Measurements from ENCODE around the gene INPP5D. TPM values are rescaled to one million over a fixed set of nuclear protein-coding genes. Genes with fewer than 3 reads are reported as not detected.

Gene INPP5D
- total RNA-seq, 1 donor from 2014 or later, result 0.28 TPM

GRCh38 chr2:233124421-233125080, 64.4 kb downstream of the INPP5D start:
- Mint-ChIP-seq H3K27ac (ENCODE audit: unreplicated experiment) (no peak overlapping the region), H3K36me3 (ENCODE audit: low read depth) (no peaks in the 10 kb centered on the region), H3K27me3 (ENCODE audit: low read depth) (peaks cover 4% of the 10 kb centered on the region), H3K4me1 (no peaks in the 10 kb centered on the region), H3K4me3 (no peak overlapping the region), H3K9me3 (no peaks in the 10 kb centered on the region)
- no peak for TF ChIP-seq CTCF (conservative IDR thresholded peaks at IDR 0.05)
- DNase-seq (ENCODE audit: low read depth, low spot score), result no peak

- Mint-ChIP-seq H3K9me3 (no peaks in the 10 kb centered on the region), H3K36me3 (ENCODE audit: low read depth) (no peaks in the 10 kb centered on the region), H3K4me3 (no peak overlapping the region), H3K27me3 (ENCODE audit: low read depth) (peaks cover 9% of the 10 kb centered on the region), H3K4me1 (no peaks in the 10 kb centered on the region), H3K27ac (ENCODE audit: unreplicated experiment) (no peak overlapping the region)
- no peak for TF ChIP-seq CTCF (conservative IDR thresholded peaks at IDR 0.05)
- DNase-seq (ENCODE audit: low read depth, low spot score), result no peak
Measured at GRCh38 chr2:233125455-233126065, 65.4 kb downstream of the INPP5D start.

DNA sequence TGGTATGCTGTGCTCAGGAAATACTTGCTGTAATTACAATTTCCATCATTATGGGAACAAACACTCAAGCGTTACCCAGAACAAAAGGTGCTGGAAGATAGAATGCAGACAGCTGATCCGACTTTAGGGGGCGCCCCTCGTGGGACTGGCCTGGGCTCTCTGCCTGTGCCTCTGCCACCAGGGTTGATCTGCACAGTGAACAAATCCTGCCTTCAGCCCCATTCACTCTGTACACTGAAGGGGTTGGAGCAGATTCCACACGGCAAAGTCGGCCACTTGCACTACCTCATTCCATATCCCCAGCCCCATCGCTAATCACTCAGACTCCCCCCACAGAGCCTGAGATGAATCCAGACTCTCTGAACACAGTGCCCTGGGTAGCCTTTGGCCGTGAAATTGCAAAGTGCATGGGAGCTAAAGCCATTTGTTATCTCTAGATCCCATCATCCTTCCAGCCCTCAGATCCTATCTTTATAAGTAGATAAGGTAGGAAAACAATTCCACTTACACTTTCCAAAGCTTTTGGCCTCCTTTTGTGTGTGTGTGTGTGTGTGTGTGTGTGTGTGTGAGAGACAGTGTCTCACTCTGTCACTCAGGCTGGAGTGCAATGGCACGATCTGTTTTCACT, 69.3 kb downstream of the INPP5D start:
- no peaks in the 10 kb centered on the region for H3K4me1 Mint-ChIP-seq
- H3K9me3 Mint-ChIP-seq, result no peaks in the 10 kb centered on the region
- DNase-seq (ENCODE audit: low read depth, low spot score), result peak; percentile 22
- TF ChIP-seq CTCF (conservative IDR thresholded peaks at IDR 0.05), result peak; percentile 47
- no peak overlapping the region for H3K4me3 Mint-ChIP-seq
- no peak overlapping the region for H3K27ac Mint-ChIP-seq (ENCODE audit: unreplicated experiment)
- peaks cover 25% of the 10 kb centered on the region for H3K27me3 Mint-ChIP-seq (ENCODE audit: low read depth)
- no peaks in the 10 kb centered on the region for H3K36me3 Mint-ChIP-seq (ENCODE audit: low read depth)

- no peak overlapping the region for H3K27ac Mint-ChIP-seq (ENCODE audit: unreplicated experiment)
- H3K36me3 Mint-ChIP-seq (ENCODE audit: low read depth), result no peaks in the 10 kb centered on the region
Measured at GRCh38 chr2:233130024-233130423, 69.9 kb downstream of the INPP5D start.

GRCh38 chr2:233130481-233131020, 70.4 kb downstream of the INPP5D start:
- Mint-ChIP-seq H3K4me3 (no peak overlapping the region), H3K4me1 (no peaks in the 10 kb centered on the region), H3K27me3 (ENCODE audit: low read depth) (peaks cover 25% of the 10 kb centered on the region), H3K27ac (ENCODE audit: unreplicated experiment) (peak overlapping the region; percentile 23), H3K36me3 (ENCODE audit: low read depth) (no peaks in the 10 kb centered on the region), H3K9me3 (no peaks in the 10 kb centered on the region)
- DNase-seq (ENCODE audit: low read depth, low spot score), result no peak
- TF ChIP-seq CTCF (conservative IDR thresholded peaks at IDR 0.05), result no peak

More at GRCh38 chr2:233130024-233130423, 69.9 kb downstream of the INPP5D start:
- no peaks in the 10 kb centered on the region for H3K4me1 Mint-ChIP-seq
- TF ChIP-seq CTCF (conservative IDR thresholded peaks at IDR 0.05), result no peak
- no peaks in the 10 kb centered on the region for H3K9me3 Mint-ChIP-seq
- no peak overlapping the region for H3K4me3 Mint-ChIP-seq
- H3K27me3 Mint-ChIP-seq (ENCODE audit: low read depth), result peaks cover 25% of the 10 kb centered on the region
- no peak for DNase-seq (ENCODE audit: low read depth, low spot score)

All from neural crest cell (in vitro differentiated cells).